HG02840 (cell line): ENCODE data around the gene ABCC5.

Experiments
- ATAC-seq: cut with Tn5 transposase; IDR thresholded peaks from one replicate; pipeline ENCODE4 v1.9.1; 2021; ENCODE audit warnings: mild to moderate bottlenecking, moderate library complexity, moderate number of reproducible peaks; ENCODE audit not compliant: unreplicated experiment, low FRiP score

The ABCC5 gene

GRCh38 chr3:183930086-183930485, 87.6 kb downstream of the ABCC5 start:
- no peak for ATAC-seq

- no peak for ATAC-seq
Observed at GRCh38 chr3:183927059-183927458, 90.6 kb downstream of the ABCC5 start.

GRCh38 chr3:183924956-183925355, 92.7 kb downstream of the ABCC5 start:
- ATAC-seq = no peak

GRCh38 chr3:183924543-183924942, 93.1 kb downstream of the ABCC5 start:
- no peak for ATAC-seq

GRCh38 chr3:183922421-183922820, 95.3 kb downstream of the ABCC5 start:
- ATAC-seq = no peak

GRCh38 chr3:183921096-183921495, 96.6 kb downstream of the ABCC5 start:
- ATAC-seq = no peak

GRCh38 chr3:183920416-183920815, 97.3 kb downstream of the ABCC5 start:
- ATAC-seq = no peak

GRCh38 chr3:183918178-183918577, 99.5 kb downstream of the ABCC5 start:
- ATAC-seq = no peak

GRCh38 chr3:183917776-183918175, 99.9 kb downstream of the ABCC5 start:
- ATAC-seq = no peak

- no peak for ATAC-seq
Observed at GRCh38 chr3:183914856-183915255, 102.8 kb downstream of the ABCC5 start.

- ATAC-seq = no peak
Observed at GRCh38 chr3:183913580-183913920, 104.1 kb downstream of the ABCC5 start.

GRCh38 chr3:183912895-183913579, 104.6 kb downstream of the ABCC5 start:
- ATAC-seq = no peak

- no peak for ATAC-seq
Observed at GRCh38 chr3:183911763-183912506, 105.7 kb downstream of the ABCC5 start.

- ATAC-seq = no peak
Observed at GRCh38 chr3:183911087-183911486, 106.6 kb downstream of the ABCC5 start.

GRCh38 chr3:183909030-183909600, 108.6 kb downstream of the ABCC5 start:
- ATAC-seq = no peak

- ATAC-seq = no peak
Observed at GRCh38 chr3:183907911-183908331, 109.8 kb downstream of the ABCC5 start.

- no peak for ATAC-seq
Observed at GRCh38 chr3:183907176-183907575, 110.5 kb downstream of the ABCC5 start.

- ATAC-seq = no peak
Observed at GRCh38 chr3:183906234-183906921, 111.3 kb downstream of the ABCC5 start.

- ATAC-seq = no peak
Observed at GRCh38 chr3:183904833-183905780, 112.6 kb downstream of the ABCC5 start.

- no peak for ATAC-seq
Observed at GRCh38 chr3:183898028-183898431, 119.7 kb downstream of the ABCC5 start.
